ENCODE measurements around the gene NRXN3. TPM values are rescaled to one million over a fixed set of nuclear protein-coding genes. Genes with fewer than 3 reads are reported as not detected.

Gene NRXN3
- total and polyA plus RNA-seq, 4 donors = 21.9 to 73.4 (median 65.7) TPM

GRCh38 chr14:79549515-79549914 is 1379.3 kb downstream of the NRXN3 start:
- no peak for DNase-seq (ENCODE audit: low read depth in 4 of 6, low spot score in 6 of 6)
- Histone ChIP-seq H3K4me3 (ENCODE audit: low read depth, low read length) (no peak overlapping the region), H3K9me3 (ENCODE audit: control insufficient read depth, insufficient read depth, low read length) (no peaks in the 10 kb centered on the region), H3K36me3 (ENCODE audit: control insufficient read depth, insufficient read depth, low read length) (no peaks in the 10 kb centered on the region), H3K4me1 (ENCODE audit: control insufficient read depth, insufficient read depth, low read length) (no peaks in the 10 kb centered on the region), H3K27me3 (ENCODE audit: control insufficient read depth, insufficient read depth, low read length) (no peaks in the 10 kb centered on the region), H3K27ac (ENCODE audit: low read depth, low read length) (no peak overlapping the region)
- 92% methylated on average over 4 of the region's 5 CpGs for WGBS (ENCODE audit: insufficient coverage)

GRCh38 chr14:79551523-79551922 is 1381.3 kb downstream of the NRXN3 start:
- Histone ChIP-seq H3K36me3 (ENCODE audit: control insufficient read depth, insufficient read depth, low read length) (no peaks in the 10 kb centered on the region), H3K4me1 (ENCODE audit: control insufficient read depth, insufficient read depth, low read length) (no peaks in the 10 kb centered on the region), H3K4me3 (ENCODE audit: low read depth, low read length) (no peak overlapping the region), H3K9me3 (ENCODE audit: control insufficient read depth, insufficient read depth, low read length) (no peaks in the 10 kb centered on the region), H3K27ac (ENCODE audit: low read depth, low read length) (no peak overlapping the region), H3K27me3 (ENCODE audit: control insufficient read depth, insufficient read depth, low read length) (no peaks in the 10 kb centered on the region)
- DNase-seq (ENCODE audit: low read depth in 4 of 6, low spot score in 6 of 6) = peak in 1 of 6 donors; percentile 53
- WGBS (ENCODE audit: insufficient coverage) = 75% methylated on average over 4 of the region's 4 CpGs

- H3K27ac ChIP-seq (ENCODE audit: low read depth, low read length) = no peak overlapping the region
- H3K4me1 ChIP-seq (ENCODE audit: control insufficient read depth, insufficient read depth, low read length) = no peaks in the 10 kb centered on the region
- WGBS (ENCODE audit: insufficient coverage) = no CpG with 5 or more reads among the region's 1 CpG
- no peaks in the 10 kb centered on the region for H3K9me3 ChIP-seq (ENCODE audit: control insufficient read depth, insufficient read depth, low read length)
- no peaks in the 10 kb centered on the region for H3K27me3 ChIP-seq (ENCODE audit: control insufficient read depth, insufficient read depth, low read length)
- H3K36me3 ChIP-seq (ENCODE audit: control insufficient read depth, insufficient read depth, low read length) = no peaks in the 10 kb centered on the region
- no peak overlapping the region for H3K4me3 ChIP-seq (ENCODE audit: low read depth, low read length)
- DNase-seq (ENCODE audit: low read depth in 4 of 6, low spot score in 6 of 6) = no peak
These were observed 1382.6 kb downstream of the NRXN3 start for GRCh38 chr14:79552778-79553177.

GRCh38 chr14:79554816-79555215 is 1384.6 kb downstream of the NRXN3 start:
- Histone ChIP-seq H3K27me3 (ENCODE audit: control insufficient read depth, insufficient read depth, low read length) (no peaks in the 10 kb centered on the region), H3K4me3 (ENCODE audit: low read depth, low read length) (no peak overlapping the region), H3K36me3 (ENCODE audit: control insufficient read depth, insufficient read depth, low read length) (no peaks in the 10 kb centered on the region), H3K9me3 (ENCODE audit: control insufficient read depth, insufficient read depth, low read length) (no peaks in the 10 kb centered on the region), H3K27ac (ENCODE audit: low read depth, low read length) (no peak overlapping the region), H3K4me1 (ENCODE audit: control insufficient read depth, insufficient read depth, low read length) (no peaks in the 10 kb centered on the region)
- 100% methylated on average over 1 of the region's 3 CpGs for WGBS (ENCODE audit: insufficient coverage)
- no peak for DNase-seq (ENCODE audit: low read depth in 4 of 6, low spot score in 6 of 6)

DNA sequence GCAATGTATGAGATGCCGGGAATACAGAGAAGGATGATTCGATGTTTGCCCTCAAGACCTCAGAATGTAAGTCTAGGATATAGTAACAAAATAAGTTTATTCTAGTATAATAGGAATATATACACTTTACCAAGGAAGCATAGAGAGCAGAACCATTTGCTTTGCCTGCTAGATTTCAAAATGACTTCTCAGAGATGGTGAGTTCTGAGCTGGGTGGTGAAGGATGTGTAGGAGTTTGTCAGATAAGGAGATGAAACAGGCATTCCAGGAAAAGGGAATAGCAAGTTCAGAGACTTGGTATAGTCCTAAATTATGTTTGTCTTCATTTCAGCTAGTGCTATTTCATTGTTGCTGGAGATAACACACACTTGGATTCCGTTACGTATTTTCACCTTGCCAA is 1385.3 kb downstream of the NRXN3 start:
- no peak overlapping the region for H3K27ac ChIP-seq (ENCODE audit: low read depth, low read length)
- 100% methylated on average over 2 of the region's 4 CpGs for WGBS (ENCODE audit: insufficient coverage)

DNA sequence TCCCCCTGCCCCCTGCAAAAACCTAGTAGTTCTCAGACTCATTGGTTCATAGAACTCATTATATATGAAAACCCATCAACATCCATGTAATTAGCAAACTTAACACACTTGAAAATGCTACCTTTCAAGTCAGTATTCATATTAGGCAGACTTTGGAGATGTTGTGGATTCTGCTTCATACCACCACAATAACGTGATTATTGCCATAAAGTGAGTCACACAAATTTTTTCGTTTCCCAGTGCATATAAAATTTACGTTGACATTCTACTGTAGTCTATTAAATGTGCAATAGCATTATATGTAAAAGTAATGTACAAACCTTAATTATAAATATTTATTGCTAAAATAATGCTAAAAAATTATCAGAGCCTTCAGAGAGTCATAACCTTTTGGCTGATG is 1387.1 kb downstream of the NRXN3 start:
- Histone ChIP-seq H3K9me3 (ENCODE audit: control insufficient read depth, insufficient read depth, low read length) (no peaks in the 10 kb centered on the region), H3K4me3 (ENCODE audit: low read depth, low read length) (no peak overlapping the region), H3K27me3 (ENCODE audit: control insufficient read depth, insufficient read depth, low read length) (no peaks in the 10 kb centered on the region), H3K36me3 (ENCODE audit: control insufficient read depth, insufficient read depth, low read length) (no peaks in the 10 kb centered on the region), H3K4me1 (ENCODE audit: control insufficient read depth, insufficient read depth, low read length) (no peaks in the 10 kb centered on the region), H3K27ac (ENCODE audit: low read depth, low read length) (no peak overlapping the region)
- no peak for DNase-seq (ENCODE audit: low read depth in 4 of 6, low spot score in 6 of 6)
- WGBS (ENCODE audit: insufficient coverage) = no CpG with 5 or more reads among the region's 3 CpGs

More for the DNA sequence above, 1385.3 kb downstream of the NRXN3 start:
- H3K27me3 ChIP-seq (ENCODE audit: control insufficient read depth, insufficient read depth, low read length) = no peaks in the 10 kb centered on the region
- no peak overlapping the region for H3K4me3 ChIP-seq (ENCODE audit: low read depth, low read length)
- H3K9me3 ChIP-seq (ENCODE audit: control insufficient read depth, insufficient read depth, low read length) = no peaks in the 10 kb centered on the region
- H3K4me1 ChIP-seq (ENCODE audit: control insufficient read depth, insufficient read depth, low read length) = no peaks in the 10 kb centered on the region
- no peak for DNase-seq (ENCODE audit: low read depth in 4 of 6, low spot score in 6 of 6)
- no peaks in the 10 kb centered on the region for H3K36me3 ChIP-seq (ENCODE audit: control insufficient read depth, insufficient read depth, low read length)

DNA sequence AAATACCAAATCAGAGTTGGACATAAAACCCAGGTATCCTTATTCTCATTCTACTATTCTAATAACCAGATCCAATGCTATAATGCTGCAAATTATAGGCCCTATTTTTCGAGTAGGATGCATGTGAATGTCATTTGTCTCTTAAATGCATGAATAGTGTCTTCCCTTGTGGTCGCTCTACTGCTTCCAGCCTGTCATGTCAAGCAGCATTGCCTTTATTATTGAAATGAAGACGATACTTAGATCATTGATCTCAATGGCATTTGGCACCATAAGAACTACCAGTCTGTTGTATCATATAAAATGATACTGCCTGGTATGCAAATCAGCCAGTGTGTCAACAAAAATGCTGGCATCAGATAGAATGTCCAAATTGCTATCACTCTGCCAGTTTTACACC is 1392.0 kb downstream of the NRXN3 start:
- Histone ChIP-seq H3K9me3 (ENCODE audit: control insufficient read depth, insufficient read depth, low read length) (no peaks in the 10 kb centered on the region), H3K4me3 (ENCODE audit: low read depth, low read length) (no peak overlapping the region), H3K27me3 (ENCODE audit: control insufficient read depth, insufficient read depth, low read length) (no peaks in the 10 kb centered on the region), H3K27ac (ENCODE audit: low read depth, low read length) (no peak overlapping the region), H3K36me3 (ENCODE audit: control insufficient read depth, insufficient read depth, low read length) (no peaks in the 10 kb centered on the region), H3K4me1 (ENCODE audit: control insufficient read depth, insufficient read depth, low read length) (no peaks in the 10 kb centered on the region)
- WGBS (ENCODE audit: insufficient coverage) = 65% methylated on average over 3 of the region's 3 CpGs
- DNase-seq (ENCODE audit: low read depth in 4 of 6, low spot score in 6 of 6) = peak in 1 of 6 donors; percentile 58

GRCh38 chr14:79564371-79564770 is 1394.2 kb downstream of the NRXN3 start:
- no peaks in the 10 kb centered on the region for H3K4me1 ChIP-seq (ENCODE audit: control insufficient read depth, insufficient read depth, low read length)
- no CpG with 5 or more reads among the region's 2 CpGs for WGBS (ENCODE audit: insufficient coverage)

DNA sequence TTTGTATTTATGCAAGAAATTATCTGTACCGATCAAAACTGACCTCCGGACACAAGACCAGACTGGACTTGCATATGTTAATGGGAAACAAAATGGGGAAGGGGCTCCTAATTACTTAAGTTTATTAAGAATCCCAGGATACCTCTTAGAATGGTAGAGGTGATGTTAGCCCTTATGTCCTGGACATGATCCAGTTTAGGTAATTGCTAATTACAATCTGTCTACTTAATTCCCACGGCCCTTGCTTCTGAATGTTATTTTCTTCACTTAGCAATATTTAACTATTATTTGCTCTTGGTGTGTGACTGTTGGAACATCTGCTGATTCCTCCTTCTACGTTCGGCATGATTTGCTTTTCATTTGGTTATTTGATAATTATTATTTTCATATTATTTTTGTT is 1397.1 kb downstream of the NRXN3 start:
- no peak for DNase-seq (ENCODE audit: low read depth in 4 of 6, low spot score in 6 of 6)
- H3K27ac ChIP-seq (ENCODE audit: low read depth, low read length) = no peak overlapping the region
- WGBS (ENCODE audit: insufficient coverage) = no CpG with 5 or more reads among the region's 5 CpGs
- no peaks in the 10 kb centered on the region for H3K36me3 ChIP-seq (ENCODE audit: control insufficient read depth, insufficient read depth, low read length)
- no peaks in the 10 kb centered on the region for H3K27me3 ChIP-seq (ENCODE audit: control insufficient read depth, insufficient read depth, low read length)
- H3K9me3 ChIP-seq (ENCODE audit: control insufficient read depth, insufficient read depth, low read length) = no peaks in the 10 kb centered on the region
- no peaks in the 10 kb centered on the region for H3K4me1 ChIP-seq (ENCODE audit: control insufficient read depth, insufficient read depth, low read length)
- no peak overlapping the region for H3K4me3 ChIP-seq (ENCODE audit: low read depth, low read length)

More at GRCh38 chr14:79564371-79564770, 1394.2 kb downstream of the NRXN3 start:
- H3K9me3 ChIP-seq (ENCODE audit: control insufficient read depth, insufficient read depth, low read length) = no peaks in the 10 kb centered on the region
- H3K36me3 ChIP-seq (ENCODE audit: control insufficient read depth, insufficient read depth, low read length) = no peaks in the 10 kb centered on the region
- no peak overlapping the region for H3K4me3 ChIP-seq (ENCODE audit: low read depth, low read length)
- H3K27me3 ChIP-seq (ENCODE audit: control insufficient read depth, insufficient read depth, low read length) = no peaks in the 10 kb centered on the region
- DNase-seq (ENCODE audit: low read depth in 4 of 6, low spot score in 6 of 6) = no peak
- no peak overlapping the region for H3K27ac ChIP-seq (ENCODE audit: low read depth, low read length)

GRCh38 chr14:79568594-79568993 is 1398.4 kb downstream of the NRXN3 start:
- H3K4me1 ChIP-seq (ENCODE audit: control insufficient read depth, insufficient read depth, low read length) = no peaks in the 10 kb centered on the region
- no peaks in the 10 kb centered on the region for H3K9me3 ChIP-seq (ENCODE audit: control insufficient read depth, insufficient read depth, low read length)
- DNase-seq (ENCODE audit: low read depth in 4 of 6, low spot score in 6 of 6) = peak in 2 of 6 donors; percentile 41 to 82
- no peak overlapping the region for H3K27ac ChIP-seq (ENCODE audit: low read depth, low read length)
- H3K36me3 ChIP-seq (ENCODE audit: control insufficient read depth, insufficient read depth, low read length) = no peaks in the 10 kb centered on the region
- H3K27me3 ChIP-seq (ENCODE audit: control insufficient read depth, insufficient read depth, low read length) = no peaks in the 10 kb centered on the region
- no CpG with 5 or more reads among the region's 1 CpG for WGBS (ENCODE audit: insufficient coverage)
- H3K4me3 ChIP-seq (ENCODE audit: low read depth, low read length) = no peak overlapping the region
